ENCODE data around the gene OR8K1. TPM values are rescaled to one million over a fixed set of nuclear protein-coding genes. Genes with fewer than 3 reads are reported as not detected.

The OR8K1 gene
- total RNA-seq: not detected in 2 replicates

GRCh38 chr11:56345739-56346138 lies at the start of gene OR8K1:
OR8K1 (plus strand) TSS chr11:56346039; CDS start chr11:56346039, 0 bp downstream.
- intact Hi-C loops (cut with micrococcal nuclease): no loop called here
- no peak for DNase-seq (ENCODE audit: low spot score)

GRCh38 chr11:56296898-56297297 lies 48.9 kb upstream of the OR8K1 start:
- Mint-ChIP-seq H3K27ac (no peak overlapping the region), H3K36me3 (ENCODE audit: low read depth) (no peaks in the 10 kb centered on the region), H3K4me1 (ENCODE audit: low read depth) (no peaks in the 10 kb centered on the region), H3K4me3 (no peak overlapping the region), H3K27me3 (ENCODE audit: insufficient read depth) (no peaks in the 10 kb centered on the region), H3K9me3 (peaks cover 17% of the 10 kb centered on the region)
- intact Hi-C loops (cut with micrococcal nuclease): no loop called here
- no peak for DNase-seq (ENCODE audit: low spot score)

More at GRCh38 chr11:56345739-56346138, at the start of gene OR8K1:
- Mint-ChIP-seq H3K9me3 (peaks cover 23% of the 10 kb centered on the region), H3K27me3 (ENCODE audit: insufficient read depth) (no peaks in the 10 kb centered on the region), H3K4me1 (ENCODE audit: low read depth) (no peaks in the 10 kb centered on the region), H3K36me3 (ENCODE audit: low read depth) (no peaks in the 10 kb centered on the region), H3K4me3 (no peak within 1 kb of the TSS), H3K27ac (no peak within 1 kb of the TSS)

DNA sequence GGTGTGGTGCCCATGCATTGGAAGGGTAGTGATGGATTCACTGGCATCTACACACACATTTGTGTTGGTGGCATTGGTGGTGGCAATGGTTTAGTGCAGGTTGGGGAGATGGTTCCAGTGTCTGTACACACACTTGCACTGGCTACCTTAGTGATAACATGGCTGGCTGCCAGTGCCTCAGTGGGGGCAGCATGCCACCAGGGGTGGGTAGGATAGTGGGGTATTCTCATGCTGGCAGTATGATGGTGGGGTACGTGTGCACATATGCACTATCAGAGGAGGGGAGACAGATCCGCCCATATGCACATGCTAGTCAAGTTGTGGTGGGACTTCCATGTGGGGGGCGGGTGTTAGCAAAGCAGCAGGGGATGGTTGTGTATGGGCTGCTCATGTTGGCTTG lies 38.0 kb upstream of the OR8K1 start:
- no peaks in the 10 kb centered on the region for H3K27me3 Mint-ChIP-seq (ENCODE audit: insufficient read depth)
- peaks cover 58% of the 10 kb centered on the region for H3K9me3 Mint-ChIP-seq
- no peak overlapping the region for H3K4me3 Mint-ChIP-seq

DNA sequence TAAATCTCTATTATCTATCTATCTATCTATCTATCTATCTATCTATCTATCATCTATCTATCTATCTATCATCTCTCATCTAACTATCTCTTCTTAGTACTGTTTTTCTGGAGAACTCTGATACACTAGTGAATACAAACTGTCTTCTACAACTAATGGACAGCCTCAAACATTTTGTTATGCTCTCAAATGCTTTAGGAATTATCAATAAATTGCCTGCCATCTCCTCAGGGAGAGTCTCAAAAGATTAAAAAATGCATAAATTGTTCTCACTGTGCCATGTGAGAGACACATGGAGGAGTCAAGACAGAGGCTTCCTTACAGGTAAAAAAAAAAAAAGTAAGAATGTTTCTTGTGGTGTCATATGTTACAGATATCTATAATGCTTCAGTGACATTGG lies 31.0 kb upstream of the OR8K1 start, which contains the start of gene OR8K3:
Gene OR8K3, plus strand, starts transcription at position 301 of the 400 bp plus-strand sequence. CDS start 3,163 bp downstream, outside the sequence.
- Mint-ChIP-seq H3K9me3 (peaks cover 9% of the 10 kb centered on the region), H3K27ac (no peak within 1 kb of the TSS), H3K36me3 (ENCODE audit: low read depth) (no peaks in the 10 kb centered on the region), H3K27me3 (ENCODE audit: insufficient read depth) (no peaks in the 10 kb centered on the region), H3K4me3 (no peak within 1 kb of the TSS), H3K4me1 (ENCODE audit: low read depth) (no peaks in the 10 kb centered on the region)
- DNase-seq (ENCODE audit: low spot score): no peak
- intact Hi-C loops (cut with micrococcal nuclease): no loop called here

More for the DNA sequence above, 38.0 kb upstream of the OR8K1 start:
- Mint-ChIP-seq H3K27ac (no peak overlapping the region), H3K36me3 (ENCODE audit: low read depth) (no peaks in the 10 kb centered on the region), H3K4me1 (ENCODE audit: low read depth) (no peaks in the 10 kb centered on the region)
- no peak for DNase-seq (ENCODE audit: low spot score)
- intact Hi-C loops (cut with micrococcal nuclease): no loop called here

- Mint-ChIP-seq H3K9me3 (peaks cover 10% of the 10 kb centered on the region), H3K27ac (no peak overlapping the region), H3K4me1 (ENCODE audit: low read depth) (no peaks in the 10 kb centered on the region), H3K36me3 (ENCODE audit: low read depth) (no peaks in the 10 kb centered on the region), H3K27me3 (ENCODE audit: insufficient read depth) (no peaks in the 10 kb centered on the region), H3K4me3 (no peak overlapping the region)
- no peak for DNase-seq (ENCODE audit: low spot score)
- intact Hi-C loops (cut with micrococcal nuclease): no loop called here
Measured at GRCh38 chr11:56331861-56332491, 13.9 kb upstream of the OR8K1 start.

- Mint-ChIP-seq H3K9me3 (peaks cover 10% of the 10 kb centered on the region), H3K4me3 (no peak overlapping the region), H3K4me1 (ENCODE audit: low read depth) (no peaks in the 10 kb centered on the region), H3K27me3 (ENCODE audit: insufficient read depth) (no peaks in the 10 kb centered on the region), H3K27ac (no peak overlapping the region), H3K36me3 (ENCODE audit: low read depth) (no peaks in the 10 kb centered on the region)
- intact Hi-C loops (cut with micrococcal nuclease): no loop called here
- no peak for DNase-seq (ENCODE audit: low spot score)
Measured at GRCh38 chr11:56333156-56333555, 12.7 kb upstream of the OR8K1 start.

DNA sequence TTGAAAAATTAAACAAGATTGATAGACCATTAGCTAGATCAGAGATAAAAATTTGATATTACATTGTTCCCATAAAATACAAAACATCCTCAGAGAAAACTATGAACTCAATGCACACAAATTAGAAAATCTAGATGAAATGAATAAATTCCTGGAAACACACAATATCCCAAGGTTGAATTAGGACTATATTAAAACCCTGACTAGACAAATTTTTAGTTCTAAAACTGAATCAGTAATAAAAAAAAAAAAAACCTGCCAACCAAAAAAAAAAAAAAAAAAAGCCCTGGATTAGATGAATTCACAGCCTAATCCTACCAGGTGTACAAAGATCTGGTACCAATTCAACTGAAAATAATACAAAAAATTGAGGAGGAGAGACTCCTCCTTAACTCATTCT lies 5.5 kb upstream of the OR8K1 start:
- intact Hi-C loops (cut with micrococcal nuclease): no loop called here
- no peaks in the 10 kb centered on the region for H3K36me3 Mint-ChIP-seq (ENCODE audit: low read depth)
- no peaks in the 10 kb centered on the region for H3K27me3 Mint-ChIP-seq (ENCODE audit: insufficient read depth)
- H3K9me3 Mint-ChIP-seq: peaks cover 37% of the 10 kb centered on the region
- no peak for DNase-seq (ENCODE audit: low spot score)
- no peak overlapping the region for H3K27ac Mint-ChIP-seq
- no peaks in the 10 kb centered on the region for H3K4me1 Mint-ChIP-seq (ENCODE audit: low read depth)
- no peak overlapping the region for H3K4me3 Mint-ChIP-seq

DNA sequence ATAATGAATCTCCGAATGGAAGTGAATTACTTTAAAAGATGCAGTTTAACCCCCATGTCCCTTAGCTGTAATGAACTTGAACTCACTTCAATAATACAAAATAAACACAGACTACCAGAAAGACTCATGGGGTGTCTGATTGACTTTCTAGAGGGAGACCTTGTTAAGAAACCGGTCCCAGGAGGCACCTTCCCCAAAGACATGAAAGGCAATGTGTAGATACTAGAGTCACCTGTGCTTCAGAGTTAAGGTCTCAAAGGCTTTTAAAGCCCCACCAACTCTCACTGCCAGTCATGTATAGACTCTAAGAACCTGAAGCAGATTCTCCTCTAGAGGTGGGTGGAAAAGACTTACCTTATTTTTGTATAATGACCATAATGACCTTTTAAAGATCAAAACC lies 8.2 kb downstream of the OR8K1 start, which contains the start of gene OR8J1:
Gene OR8J1, plus strand, starts transcription at position 301 of the 400 bp plus-strand sequence. CDS start 5,956 bp downstream, outside the sequence.
- Mint-ChIP-seq H3K36me3 (ENCODE audit: low read depth) (no peaks in the 10 kb centered on the region), H3K27ac (no peak within 1 kb of the TSS), H3K4me3 (no peak within 1 kb of the TSS), H3K4me1 (ENCODE audit: low read depth) (no peaks in the 10 kb centered on the region), H3K27me3 (ENCODE audit: insufficient read depth) (no peaks in the 10 kb centered on the region), H3K9me3 (no peaks in the 10 kb centered on the region)
- no peak for DNase-seq (ENCODE audit: low spot score)
- intact Hi-C loops (cut with micrococcal nuclease): no loop called here

GRCh38 chr11:56375324-56375723 lies 29.5 kb downstream of the OR8K1 start, which contains the start of gene OR8U1:
OR8U1 (plus strand) TSS chr11:56375624; CDS start chr11:56375624, 0 bp downstream.
- Mint-ChIP-seq H3K27me3 (ENCODE audit: insufficient read depth) (no peaks in the 10 kb centered on the region), H3K36me3 (ENCODE audit: low read depth) (no peaks in the 10 kb centered on the region), H3K4me1 (ENCODE audit: low read depth) (no peaks in the 10 kb centered on the region), H3K9me3 (peaks cover 27% of the 10 kb centered on the region), H3K4me3 (no peak within 1 kb of the TSS), H3K27ac (no peak within 1 kb of the TSS)
- intact Hi-C loops (cut with micrococcal nuclease): no loop called here
- DNase-seq (ENCODE audit: low spot score): no peak

DNA sequence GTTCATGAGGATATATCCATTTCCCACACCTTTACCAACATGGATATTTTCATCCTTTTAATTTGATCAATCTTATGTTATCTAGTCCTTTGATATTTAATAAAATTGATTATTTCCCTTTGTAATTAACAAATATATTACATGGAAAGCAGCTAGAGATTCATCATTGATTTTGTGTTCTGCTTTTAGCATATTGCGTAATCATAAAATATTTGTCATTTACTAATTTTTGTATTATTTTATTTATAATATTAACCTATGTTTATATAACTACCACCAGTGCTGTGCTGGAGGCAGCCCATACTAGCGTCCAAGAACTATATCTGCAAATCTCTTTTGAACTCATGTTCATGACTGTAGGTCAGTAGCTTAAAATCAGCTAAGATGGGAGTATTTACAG lies 34.3 kb downstream of the OR8K1 start:
- Mint-ChIP-seq H3K36me3 (ENCODE audit: low read depth) (no peaks in the 10 kb centered on the region), H3K27ac (no peak overlapping the region), H3K4me1 (ENCODE audit: low read depth) (no peaks in the 10 kb centered on the region), H3K9me3 (peaks cover 19% of the 10 kb centered on the region), H3K27me3 (ENCODE audit: insufficient read depth) (no peaks in the 10 kb centered on the region), H3K4me3 (no peak overlapping the region)
- intact Hi-C loops (cut with micrococcal nuclease): no loop called here
- no peak for DNase-seq (ENCODE audit: low spot score)

GRCh38 chr11:56394381-56394780 lies 48.5 kb downstream of the OR8K1 start:
- no peak overlapping the region for H3K27ac Mint-ChIP-seq
- no peaks in the 10 kb centered on the region for H3K36me3 Mint-ChIP-seq (ENCODE audit: low read depth)
- intact Hi-C loops (cut with micrococcal nuclease): no loop called here
- no peaks in the 10 kb centered on the region for H3K4me1 Mint-ChIP-seq (ENCODE audit: low read depth)
- no peaks in the 10 kb centered on the region for H3K27me3 Mint-ChIP-seq (ENCODE audit: insufficient read depth)
- H3K4me3 Mint-ChIP-seq: no peak overlapping the region
- H3K9me3 Mint-ChIP-seq: no peaks in the 10 kb centered on the region
- no peak for DNase-seq (ENCODE audit: low spot score)

DNA sequence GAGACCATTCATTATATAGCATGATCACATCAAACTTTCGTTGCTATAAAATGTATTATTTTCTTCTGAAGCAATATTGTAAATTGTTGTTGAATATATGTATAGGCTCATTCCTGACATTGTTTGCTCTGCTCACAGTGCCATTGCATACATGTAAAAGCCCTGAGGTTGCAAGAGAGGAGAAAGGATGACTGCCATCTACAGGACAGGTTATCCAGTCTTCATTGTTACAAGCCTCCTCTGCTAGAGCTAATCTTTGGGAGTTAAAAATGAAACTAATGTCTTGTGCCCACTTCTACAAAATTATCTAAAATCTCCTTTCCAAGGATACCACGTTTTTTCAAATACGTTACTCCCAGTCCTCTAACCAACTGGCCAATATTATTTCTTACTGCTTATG lies 50.2 kb downstream of the OR8K1 start:
- intact Hi-C loops (cut with micrococcal nuclease): no loop called here
- Mint-ChIP-seq H3K36me3 (ENCODE audit: low read depth) (no peaks in the 10 kb centered on the region), H3K9me3 (no peaks in the 10 kb centered on the region), H3K27ac (no peak overlapping the region), H3K4me3 (no peak overlapping the region), H3K27me3 (ENCODE audit: insufficient read depth) (no peaks in the 10 kb centered on the region), H3K4me1 (ENCODE audit: low read depth) (no peaks in the 10 kb centered on the region)
- no peak for DNase-seq (ENCODE audit: low spot score)

Measured in activated T-helper 1 cell treated with anti-CD3 and anti-CD28 coated beads, Interleukin-12 subunit alpha, Interleukin-12 subunit beta, Interleukin-2, Interleukin-4 antibody, amounts not matched to agents 30 ng/mL and 10 ng/mL and 1 ng/mL, durations not matched to agents 14 hours and 24 hours and 36 hours (primary cell).